Uterus (tissue), 4 donors: Measurements from ENCODE around the gene CCDC85A. TPM values are rescaled to one million over a fixed set of nuclear protein-coding genes. Genes with fewer than 3 reads are reported as not detected.

Experiments
- DNase-seq, 2 donors: peaks; one replicate each; pipeline ENCODE4 v3.0.0-alpha.2; 2019 to 2020
- H3K27ac ChIP-seq, 2 donors: fragments of 200-600 bp; sonication (generic); 1 replicate in 1 of 2; 2 replicates in 1 of 2; pipeline ENCODE4 v1.5.1; 2016 to 2018
- H3K27me3 ChIP-seq, 2 donors: fragments of 200-600 bp; sonication (generic); one replicate each; pipeline ENCODE4 v1.5.1; 2018 to 2019; ENCODE audit warnings: control low read depth in 1 of 2
- H3K36me3 ChIP-seq, 2 donors: fragments of 200-600 bp; sonication (generic); one replicate each; pipeline ENCODE4 v1.5.1; 2019; ENCODE audit warnings: control low read depth in 1 of 2
- H3K4me1 ChIP-seq, 2 donors: fragments of 200-600 bp; sonication (generic); one replicate each; pipeline ENCODE4 v1.5.1; 2018 to 2019; ENCODE audit warnings: control low read depth in 1 of 2
- H3K4me3 ChIP-seq, 2 donors: fragments of 200-600 bp; sonication (generic); 1 replicate in 1 of 2; 2 replicates in 1 of 2; pipeline ENCODE4 v1.5.1; 2018 to 2019; ENCODE audit warnings: mild to moderate bottlenecking in 1 of 2
- H3K9me3 ChIP-seq, 2 donors: fragments of 200-600 bp; sonication (generic); one replicate each; pipeline ENCODE4 v1.5.1; 2019; ENCODE audit warnings: control low read depth in 1 of 2
- POLR2A ChIP-seq, 2 donors: fragments of 450-650 bp; IDR thresholded peaks; one replicate each; pipeline ENCODE4 v1.6.1; 2016; ENCODE audit warnings: antibody characterized with exemption in 2 of 2, mild to moderate bottlenecking in 1 of 2, moderate library complexity in 1 of 2
- intact Hi-C: fragments of 100-400 bp; cut with DNase I; formaldehyde crosslinking; loops from one replicate; pipeline ENCODE4 v1.15.1; 2023; ENCODE audit warnings: low total_unique reads
- total RNA-seq, 4 donors: library from RNA; depleted of rRNA in 3 of 4; stranded (reverse); fragments of >200 nt in 3 of 4; gene quantifications; one replicate each; pipeline versions ENCODE4 v1.1.0 to v1.2.4, GENCODE V29; 2014 to 2023
- TF ChIP-seq, protein P1 (sequence below), 4 experiments: fragments of 200-600 bp in 2 of 4; fragments of 450-650 bp in 2 of 4; sonication (generic) in 2 of 4; IDR thresholded peaks; one replicate each; pipeline ENCODE4 v1.5.1; 2016 to 2019; ENCODE audit warnings: antibody characterized with exemption in 4 of 4, mild to moderate bottlenecking in 2 of 4, moderate library complexity in 1 of 4
- donor health status: DM: yes; HTN: yes; CAD: no.

The CCDC85A gene
- total RNA-seq, 4 donors from 2014 or later, result 4.7 to 23.2 (median 16.8) TPM

DNA sequence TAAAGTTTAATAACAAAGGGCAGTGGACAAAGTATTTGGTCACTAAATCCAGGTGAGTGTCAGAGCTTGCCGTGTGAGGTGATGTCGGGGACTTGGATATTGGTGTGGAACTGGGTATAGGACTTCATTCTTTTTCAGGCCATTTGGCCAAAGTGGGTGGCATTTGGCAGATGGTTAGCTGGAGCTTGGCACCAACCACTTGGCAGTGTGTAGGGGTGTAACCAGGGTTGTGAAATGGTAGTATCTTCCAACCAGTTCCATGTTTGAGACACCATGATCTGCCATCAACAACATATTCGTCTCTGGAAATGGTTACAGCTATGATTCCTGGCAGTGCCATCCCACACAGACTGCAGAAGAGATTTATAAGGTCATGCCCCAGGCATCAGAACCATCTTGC lies 113.9 kb downstream of the CCDC85A start:
- TF ChIP-seq, protein P1, sequence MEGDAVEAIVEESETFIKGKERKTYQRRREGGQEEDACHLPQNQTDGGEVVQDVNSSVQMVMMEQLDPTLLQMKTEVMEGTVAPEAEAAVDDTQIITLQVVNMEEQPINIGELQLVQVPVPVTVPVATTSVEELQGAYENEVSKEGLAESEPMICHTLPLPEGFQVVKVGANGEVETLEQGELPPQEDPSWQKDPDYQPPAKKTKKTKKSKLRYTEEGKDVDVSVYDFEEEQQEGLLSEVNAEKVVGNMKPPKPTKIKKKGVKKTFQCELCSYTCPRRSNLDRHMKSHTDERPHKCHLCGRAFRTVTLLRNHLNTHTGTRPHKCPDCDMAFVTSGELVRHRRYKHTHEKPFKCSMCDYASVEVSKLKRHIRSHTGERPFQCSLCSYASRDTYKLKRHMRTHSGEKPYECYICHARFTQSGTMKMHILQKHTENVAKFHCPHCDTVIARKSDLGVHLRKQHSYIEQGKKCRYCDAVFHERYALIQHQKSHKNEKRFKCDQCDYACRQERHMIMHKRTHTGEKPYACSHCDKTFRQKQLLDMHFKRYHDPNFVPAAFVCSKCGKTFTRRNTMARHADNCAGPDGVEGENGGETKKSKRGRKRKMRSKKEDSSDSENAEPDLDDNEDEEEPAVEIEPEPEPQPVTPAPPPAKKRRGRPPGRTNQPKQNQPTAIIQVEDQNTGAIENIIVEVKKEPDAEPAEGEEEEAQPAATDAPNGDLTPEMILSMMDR (IDR thresholded peaks at IDR 0.05), result no peak
- TF ChIP-seq POLR2A (IDR thresholded peaks at IDR 0.05), result no peak
- Histone ChIP-seq H3K27ac (no peak overlapping the region), H3K4me1 (no peaks in the 10 kb centered on the region), H3K27me3 (no peaks in the 10 kb centered on the region), H3K36me3 (no peaks in the 10 kb centered on the region), H3K9me3 (no peaks in the 10 kb centered on the region), H3K4me3 (no peak overlapping the region)
- no peak for DNase-seq
- intact Hi-C loops, result no loop called here

DNA sequence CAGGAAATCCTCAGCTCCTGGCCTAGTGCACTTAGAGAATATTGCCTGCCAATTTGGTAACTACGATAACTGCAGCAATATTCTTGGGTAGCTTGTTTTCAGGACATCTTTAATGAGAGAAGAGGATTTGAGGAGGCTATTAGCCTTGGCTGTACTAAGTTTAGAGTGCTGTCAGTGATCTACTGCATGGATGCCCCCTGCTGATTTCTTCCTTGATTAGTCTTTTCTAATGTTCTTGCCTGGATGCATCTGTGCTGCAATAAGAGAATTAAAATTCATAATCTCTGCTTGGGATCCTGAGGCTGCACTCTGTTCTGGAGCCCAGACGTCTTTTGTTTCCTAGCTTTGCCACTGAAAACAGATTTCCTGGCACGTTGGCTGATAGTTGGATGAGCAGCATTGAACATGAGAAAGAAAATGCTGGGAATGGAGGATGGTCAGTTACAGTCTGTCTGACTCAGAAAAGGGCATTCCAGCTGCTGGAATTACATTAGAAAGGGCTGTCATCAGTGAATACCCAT lies 115.4 kb downstream of the CCDC85A start:
- Histone ChIP-seq H3K27me3 (no peaks in the 10 kb centered on the region), H3K9me3 (no peaks in the 10 kb centered on the region), H3K27ac (no peak overlapping the region), H3K4me1 (no peaks in the 10 kb centered on the region), H3K36me3 (no peaks in the 10 kb centered on the region), H3K4me3 (no peak overlapping the region)
- intact Hi-C loops, result no loop called here
- TF ChIP-seq, protein P1 (IDR thresholded peaks at IDR 0.05), result no peak
- TF ChIP-seq POLR2A (IDR thresholded peaks at IDR 0.05), result no peak
- DNase-seq, result no peak

DNA sequence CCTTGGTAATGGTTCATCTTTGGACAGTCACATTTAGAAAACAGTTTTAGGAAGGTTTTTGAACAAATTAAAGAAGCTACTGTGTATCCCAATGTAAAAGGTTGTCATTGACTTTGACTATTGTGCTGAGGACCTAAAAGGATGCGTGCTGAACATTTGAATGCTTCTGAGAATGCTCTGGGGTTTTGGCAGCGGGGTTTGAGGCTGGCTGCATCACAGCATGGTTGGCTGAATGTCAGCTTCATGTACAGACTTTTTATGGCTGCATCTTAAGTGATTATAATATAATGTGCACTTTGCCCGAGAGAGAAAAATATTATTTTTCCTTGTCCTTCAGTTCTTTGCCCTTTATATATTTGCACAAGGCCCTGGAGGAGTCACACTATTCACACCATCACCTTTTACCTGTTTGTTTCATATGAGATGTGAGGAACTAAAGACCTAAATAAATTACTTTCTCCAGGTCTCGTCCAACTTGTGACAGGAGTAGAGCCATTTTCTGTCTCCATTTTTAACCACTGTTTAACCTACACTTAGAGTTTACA lies 125.9 kb downstream of the CCDC85A start:
- no peaks in the 10 kb centered on the region for H3K4me1 ChIP-seq
- DNase-seq, result no peak
- no peak for TF ChIP-seq POLR2A (IDR thresholded peaks at IDR 0.05)
- TF ChIP-seq, protein P1 (IDR thresholded peaks at IDR 0.05), result no peak
- H3K9me3 ChIP-seq, result no peaks in the 10 kb centered on the region
- H3K36me3 ChIP-seq, result no peaks in the 10 kb centered on the region
- no peak overlapping the region for H3K4me3 ChIP-seq
- H3K27ac ChIP-seq, result no peak overlapping the region
- H3K27me3 ChIP-seq, result no peaks in the 10 kb centered on the region
- intact Hi-C loops, result no loop called here

DNA sequence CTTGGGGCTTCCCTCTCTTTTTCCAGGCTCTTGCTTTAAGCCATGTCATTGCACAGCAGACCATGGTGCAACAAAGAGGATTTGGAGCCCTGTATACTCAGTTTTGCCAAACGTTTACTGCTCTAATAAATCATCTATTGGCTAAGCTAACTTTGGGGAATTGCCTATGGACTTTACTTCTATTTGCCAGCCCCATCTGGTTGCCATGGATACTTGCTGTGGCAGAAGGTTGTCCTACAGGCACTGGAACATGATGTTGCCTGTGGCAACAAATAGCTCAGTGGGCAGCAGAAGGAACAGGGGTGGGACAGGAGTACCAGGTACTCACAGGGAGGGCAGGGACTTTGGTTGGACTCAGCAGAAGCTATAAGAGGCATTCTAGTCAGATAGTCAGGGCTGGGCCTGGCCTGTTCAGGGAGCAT lies 129.7 kb downstream of the CCDC85A start:
- H3K27ac ChIP-seq, result no peak overlapping the region
- no peak overlapping the region for H3K4me3 ChIP-seq
- H3K27me3 ChIP-seq, result no peaks in the 10 kb centered on the region
- intact Hi-C loops, result no loop called here
- no peak for DNase-seq
- H3K36me3 ChIP-seq, result no peaks in the 10 kb centered on the region
- TF ChIP-seq POLR2A (IDR thresholded peaks at IDR 0.05), result no peak
- TF ChIP-seq, protein P1 (IDR thresholded peaks at IDR 0.05), result no peak
- no peaks in the 10 kb centered on the region for H3K9me3 ChIP-seq
- no peaks in the 10 kb centered on the region for H3K4me1 ChIP-seq

DNA sequence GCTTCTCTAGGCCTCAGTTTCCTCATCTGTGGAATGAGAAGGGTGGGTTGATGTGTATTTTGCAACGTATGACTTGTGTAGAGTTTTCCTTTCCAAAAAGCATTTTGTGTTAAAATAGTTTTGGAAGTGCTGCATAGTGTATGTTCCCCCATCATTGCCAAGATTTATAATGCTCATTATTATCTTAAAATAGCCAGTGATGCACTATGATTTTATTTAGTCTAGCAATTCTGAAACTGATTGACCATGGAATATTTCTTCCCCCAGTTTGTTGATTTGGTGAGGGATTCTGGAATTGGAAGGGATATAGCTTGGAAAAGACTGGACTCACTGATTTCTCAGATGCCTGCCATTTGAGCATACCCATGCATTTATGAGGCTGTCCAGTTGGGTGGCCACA lies 130.6 kb downstream of the CCDC85A start:
- TF ChIP-seq, protein P1 (IDR thresholded peaks at IDR 0.05), result no peak
- no peak for TF ChIP-seq POLR2A (IDR thresholded peaks at IDR 0.05)
- Histone ChIP-seq H3K27me3 (no peaks in the 10 kb centered on the region), H3K9me3 (no peaks in the 10 kb centered on the region), H3K4me1 (no peaks in the 10 kb centered on the region), H3K36me3 (no peaks in the 10 kb centered on the region), H3K4me3 (no peak overlapping the region), H3K27ac (no peak overlapping the region)
- intact Hi-C loops, result no loop called here
- DNase-seq, result no peak
